Measurements from ENCODE around the gene GPR132. TPM values are rescaled to one million over a fixed set of nuclear protein-coding genes. Genes with fewer than 3 reads are reported as not detected.

The GPR132 gene
- total RNA-seq, 1 experiment from 2014 or later, result 0.20 TPM

- Mint-ChIP-seq H3K27me3 (ENCODE audit: low read depth) (no peaks in the 10 kb centered on the region; the same call in 1 of the 2 replicates), H3K4me3 (0 out of 5 replicates have a peak overlapping the region, but pooled peaks of 1 of the 2 experiments have one; percentile 48), H3K9me3 (no peaks in the 10 kb centered on the region), H3K27ac (peak overlapping the region in 2 of 3 experiments; percentile 49 to 79; a peak in 2 of 7 replicates), H3K36me3 (ENCODE audit: insufficient read depth in 1 of 3, low read depth in 3 of 3) (peaks cover 19 to 59% (median 54%) of the 10 kb centered on the region in 3 experiments; a peak in 6 of 7 replicates), H3K4me1 (peaks cover 45 to 58% of the 10 kb centered on the region in 2 experiments)
- H3K23me2 ChIP-seq (ENCODE audit: insufficient read length, low read depth, low read length, poor library complexity, severe bottlenecking), result no peaks in the 10 kb centered on the region
- no peak overlapping the region for H2AK5ac ChIP-seq (ENCODE audit: insufficient read length, low read length)
- peaks cover 29% of the 10 kb centered on the region for H3K79me1 ChIP-seq (ENCODE audit: insufficient read depth, low read depth, low read length, poor library complexity, severe bottlenecking)
- H3K9me3 ChIP-seq (ENCODE audit: control insufficient read depth, low read depth, low read length), result no peaks in the 10 kb centered on the region
- H3K27ac ChIP-seq (ENCODE audit: insufficient read length, low read depth, low read length), result no peak overlapping the region
- H3K14ac ChIP-seq (ENCODE audit: insufficient read depth, low read length), result no peak overlapping the region
- no peak overlapping the region for H2BK15ac ChIP-seq (ENCODE audit: low read depth, low read length)
- peaks cover 3% of the 10 kb centered on the region for H4K20me1 ChIP-seq (ENCODE audit: control insufficient read depth, insufficient read depth, insufficient read length)
- DNase-seq, result no peak
- WGBS (ENCODE audit: extremely low coverage, insufficient read length, low lambda C conversion rate), result no CpG with 5 or more reads among the region's 8 CpGs
- H3K27me3 ChIP-seq (ENCODE audit: insufficient read depth, low read length), result no peaks in the 10 kb centered on the region
- no peak overlapping the region for H3K4ac ChIP-seq (ENCODE audit: low read depth, low read length)
- H3T11ph ChIP-seq (ENCODE audit: low read length), result no peak overlapping the region
- no peak overlapping the region for H4K5ac ChIP-seq (ENCODE audit: insufficient read length, low read depth, low read length)
- no peak overlapping the region for H4K8ac ChIP-seq (replicated peaks; ENCODE audit: insufficient read length, low read depth, low read length)
- H3K23ac ChIP-seq (ENCODE audit: insufficient read length, low read depth, low read length), result no peak overlapping the region
- H2BK120ac ChIP-seq (ENCODE audit: low read depth, low read length, poor library complexity, severe bottlenecking), result no peak overlapping the region
- H2BK20ac ChIP-seq (ENCODE audit: low read depth, low read length, poor library complexity, severe bottlenecking), result no peak overlapping the region
- no peak overlapping the region for H2BK5ac ChIP-seq (ENCODE audit: insufficient read length, low read length)
- H3K79me2 ChIP-seq (ENCODE audit: insufficient read depth, low read length), result peaks cover 56% of the 10 kb centered on the region
- no peak overlapping the region for H4K91ac ChIP-seq (ENCODE audit: insufficient read length, low read depth, low read length)
- H2BK12ac ChIP-seq (ENCODE audit: insufficient read length, low read depth, low read length), result no peak overlapping the region
- no peak overlapping the region for H3K4me2 ChIP-seq (ENCODE audit: insufficient read depth, insufficient read length, low read length)
- H3K9ac ChIP-seq (ENCODE audit: extremely low read depth, insufficient read length, low read length), result no peak overlapping the region
- no peak overlapping the region for H3K18ac ChIP-seq (ENCODE audit: insufficient read length, low read depth, low read length)
- no peak overlapping the region for H3K56ac ChIP-seq (ENCODE audit: insufficient read length, low read depth, low read length)
- TF ChIP-seq CTCF (conservative IDR thresholded peaks at IDR 0.05), result no peak
- no peaks in the 10 kb centered on the region; the same call in 1 of the 2 replicates for H3K4me1 ChIP-seq (ENCODE audit: insufficient read depth, low read length)
- no peak overlapping the region for H2AFZ ChIP-seq (ENCODE audit: low read length)
These were observed 52.0 kb downstream of the GPR132 start for GRCh38 chr14:105013150-105013785.

Measured in H9 (cell line).